Right ventricle myocardium superior (tissue), 1 donor: ENCODE results near the gene PTPN9. TPM values are rescaled to one million over a fixed set of nuclear protein-coding genes. Genes with fewer than 3 reads are reported as not detected.
A peak's percentile ranks its signal among the peaks of the same experiment; 100 is the strongest.
"Not testable (repeated sequence)": the region's sequence is repeated elsewhere in the genome, so short reads cannot be mapped to it uniquely, and the experiment has no call there.

Source experiments
- ATAC-seq: fragments of 200-7000 bp; cut with Tn5 transposase; one replicate; pipeline ENCODE4 v1.9.1; 2020; ENCODE audit warnings: mild to moderate bottlenecking; ENCODE audit not compliant: poor library complexity
- DNase-seq: peaks from one replicate; pipeline ENCODE4 v3.0.0-alpha.2; 2020
- intact Hi-C: fragments of 100-400 bp; cut with DNase I; formaldehyde crosslinking; loops from one replicate; pipeline ENCODE4 v1.11.2; 2022
- total RNA-seq: library from RNA; stranded (reverse); fragmentation: NEBNext Ultra II Directional; extraction: Animal tissue kit (Norgen Biotek cat#: 25700); gene quantifications from one replicate; pipeline ENCODE4 v1.2.1, GENCODE V29; 2021
- donor health status: DM: no; HTN: yes; CAD: no; lungs with severe emphysema.

Gene PTPN9
- total RNA-seq, 1 donor from 2014 or later = 7.2 TPM

- ATAC-seq, intact Hi-C loops, DNase-seq: not testable (repeated sequence)
Measured at GRCh38 chr15:75586422-75586821, 7.3 kb upstream of the PTPN9 start.

DNA sequence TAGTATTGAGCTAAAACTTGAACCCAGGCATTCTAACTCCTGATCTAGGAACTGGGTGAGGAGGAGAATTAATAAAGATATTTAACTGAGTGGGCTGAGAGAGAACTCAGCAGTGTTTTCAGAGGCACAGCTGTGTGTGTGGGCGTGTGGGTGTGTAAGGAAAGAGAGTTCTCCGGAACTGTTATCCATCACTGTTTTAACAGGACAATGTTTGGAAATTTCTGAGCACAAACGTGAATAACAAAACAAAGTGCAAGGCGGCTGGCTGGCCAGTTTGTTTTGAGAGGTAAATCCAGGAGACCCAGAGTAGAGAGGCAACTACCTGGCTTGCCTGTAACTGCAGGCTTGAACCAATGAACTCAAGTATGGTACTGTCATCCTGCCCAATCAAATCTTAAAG lies 5.0 kb upstream of the PTPN9 start:
- ATAC-seq = no peak
- intact Hi-C loops = no loop called here
- no peak for DNase-seq

DNA sequence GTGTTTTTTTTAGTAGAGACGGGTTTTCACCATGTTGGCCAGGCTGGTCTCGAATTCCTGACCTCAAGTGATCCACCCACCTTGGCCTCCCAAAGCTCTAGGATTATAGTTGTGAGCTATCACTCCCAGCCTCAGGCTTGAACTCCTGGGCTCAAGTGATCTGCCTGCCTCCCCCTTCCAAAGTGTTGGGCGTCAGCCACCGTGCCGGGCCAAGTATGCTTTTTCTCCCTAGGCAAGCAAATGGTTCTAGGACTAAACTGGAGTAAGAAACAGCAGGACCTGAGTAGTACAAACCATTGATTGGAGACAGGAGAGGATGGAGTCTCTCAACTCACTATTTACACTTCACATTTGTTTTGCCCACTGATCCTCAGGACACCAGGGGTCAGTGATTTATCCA lies 4.6 kb upstream of the PTPN9 start:
- intact Hi-C loops = no loop called here
- DNase-seq (peak; percentile 45), ATAC-seq (no peak)

- ATAC-seq, DNase-seq, intact Hi-C loops: not testable (repeated sequence)
Measured at GRCh38 chr15:75582943-75583342, 3.8 kb upstream of the PTPN9 start.

DNA sequence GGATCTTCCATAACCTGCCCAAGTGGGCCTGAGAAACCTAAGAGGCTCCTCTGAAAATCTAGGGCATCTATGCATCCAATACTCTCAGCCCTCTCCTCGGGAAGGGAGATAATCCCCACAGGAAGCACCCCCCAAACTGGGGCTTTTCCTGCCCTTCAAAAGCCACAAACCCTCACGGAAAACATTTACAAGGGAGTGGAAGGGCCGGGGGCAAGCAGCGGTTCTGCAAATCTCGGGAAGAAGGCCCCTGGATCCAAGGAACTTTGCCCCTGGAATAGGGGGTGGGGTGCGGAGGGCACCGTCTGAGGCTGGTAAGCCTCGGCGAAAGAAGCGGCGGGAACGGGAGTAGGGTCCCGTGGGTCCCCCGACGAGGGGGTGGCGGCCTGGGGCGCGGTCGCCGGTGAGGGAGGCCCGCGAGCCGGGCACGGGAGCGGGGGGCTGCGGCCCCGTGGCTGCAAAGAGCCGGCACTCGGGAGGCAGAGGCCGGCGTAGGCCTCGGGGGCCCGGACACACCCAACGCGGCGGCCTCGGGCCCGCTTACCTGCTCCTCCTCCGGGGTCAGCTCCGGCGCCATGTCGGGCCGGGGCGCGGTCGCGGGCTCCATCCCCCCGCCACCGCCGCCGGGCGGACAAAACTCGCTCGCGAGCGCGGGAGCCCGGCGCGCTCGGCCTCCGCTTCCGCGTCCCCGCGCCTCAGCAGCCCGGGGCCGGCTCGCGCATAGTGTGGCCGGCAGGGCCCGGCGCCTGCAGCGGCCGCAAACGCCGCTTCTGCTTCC lies 755 bp downstream of the PTPN9 start:
- intact Hi-C loops = loop anchor here (10.0 kb wide), 1 partner anchor 54 kb away; no protein-coding TSS in a partner anchor
- peak; percentile 58 for DNase-seq
- ATAC-seq = peak; percentile 72

DNA sequence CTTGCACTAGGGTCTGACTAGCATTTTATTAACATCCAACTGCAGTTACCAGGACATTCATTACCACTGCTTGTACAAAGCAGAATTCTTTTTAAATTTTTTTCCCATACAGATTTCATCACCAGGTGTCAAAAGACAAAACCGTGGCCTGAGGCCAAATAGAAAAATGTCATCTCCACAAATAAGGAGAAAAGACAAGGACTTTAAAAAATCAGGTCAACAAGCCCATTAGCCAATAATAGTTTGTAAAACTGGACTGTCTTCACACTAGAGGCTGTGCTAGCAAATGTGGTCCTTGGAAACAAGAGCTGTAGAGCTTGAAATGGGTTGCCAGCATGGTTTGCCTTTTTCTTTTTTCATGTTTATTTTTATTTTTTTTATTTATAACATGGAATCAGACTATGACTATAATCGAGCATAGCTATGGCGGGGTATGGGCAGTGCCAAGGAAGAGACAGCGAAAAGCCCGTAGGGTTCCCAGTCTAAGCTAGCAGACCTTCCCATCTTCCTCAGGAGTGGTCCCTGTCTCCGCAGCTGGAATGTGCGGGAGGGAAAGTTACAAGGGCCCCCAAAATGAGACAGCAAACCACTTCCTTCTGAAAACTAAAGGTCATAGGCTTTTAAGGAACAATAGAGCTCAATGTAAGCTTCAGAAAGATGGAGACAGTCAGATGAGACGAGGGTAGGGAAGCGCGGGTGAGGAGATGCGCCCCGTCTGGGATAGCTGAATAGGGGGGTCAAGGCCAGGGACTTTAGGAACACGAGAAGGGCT lies 1.5 kb downstream of the PTPN9 start:
- no peak for ATAC-seq
- no peak for DNase-seq

DNA sequence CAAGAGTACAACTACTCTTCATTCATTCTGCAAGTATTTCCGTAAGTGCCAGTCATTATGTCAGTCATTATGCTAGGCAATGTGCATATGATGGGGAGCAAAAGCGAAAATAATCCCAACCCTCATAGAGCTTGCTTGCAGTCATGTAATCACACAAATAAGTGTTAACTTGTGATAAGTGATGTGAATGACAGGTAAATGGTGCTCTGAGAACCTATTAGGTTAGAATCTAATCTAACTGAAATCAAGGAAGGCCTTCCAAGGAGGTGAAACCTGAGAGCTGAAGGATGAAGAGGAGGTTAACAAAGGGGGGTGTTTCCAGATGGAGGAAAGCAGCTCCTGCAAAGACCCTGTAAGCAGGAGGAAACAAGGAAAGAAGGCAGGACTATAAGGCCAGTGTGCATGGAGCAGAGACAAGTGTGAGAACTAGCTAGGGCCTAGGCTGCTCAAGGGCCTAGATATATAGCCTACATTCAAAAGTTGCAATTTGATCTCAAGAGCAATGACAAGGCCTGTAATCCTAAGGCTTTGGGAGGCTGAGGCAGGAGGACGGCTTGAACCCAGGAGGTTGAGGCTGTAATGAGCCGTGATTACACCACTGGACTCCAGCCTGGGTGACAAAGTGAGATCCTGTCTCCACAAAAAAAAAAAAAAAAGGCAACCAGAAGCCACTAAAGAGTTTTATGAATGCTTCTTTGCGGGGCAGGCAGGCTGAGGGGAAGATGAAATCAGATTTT lies 5.3 kb downstream of the PTPN9 start:
- intact Hi-C loops = loop anchor here (10.0 kb wide), 1 partner anchor 49 kb away; no protein-coding TSS in a partner anchor
- DNase-seq (no peak), ATAC-seq (no peak)

More for the DNA sequence above, 1.5 kb downstream of the PTPN9 start:
- intact Hi-C loops = loop anchor here (10.0 kb wide), 1 partner anchor 53 kb away; no protein-coding TSS in a partner anchor

DNA sequence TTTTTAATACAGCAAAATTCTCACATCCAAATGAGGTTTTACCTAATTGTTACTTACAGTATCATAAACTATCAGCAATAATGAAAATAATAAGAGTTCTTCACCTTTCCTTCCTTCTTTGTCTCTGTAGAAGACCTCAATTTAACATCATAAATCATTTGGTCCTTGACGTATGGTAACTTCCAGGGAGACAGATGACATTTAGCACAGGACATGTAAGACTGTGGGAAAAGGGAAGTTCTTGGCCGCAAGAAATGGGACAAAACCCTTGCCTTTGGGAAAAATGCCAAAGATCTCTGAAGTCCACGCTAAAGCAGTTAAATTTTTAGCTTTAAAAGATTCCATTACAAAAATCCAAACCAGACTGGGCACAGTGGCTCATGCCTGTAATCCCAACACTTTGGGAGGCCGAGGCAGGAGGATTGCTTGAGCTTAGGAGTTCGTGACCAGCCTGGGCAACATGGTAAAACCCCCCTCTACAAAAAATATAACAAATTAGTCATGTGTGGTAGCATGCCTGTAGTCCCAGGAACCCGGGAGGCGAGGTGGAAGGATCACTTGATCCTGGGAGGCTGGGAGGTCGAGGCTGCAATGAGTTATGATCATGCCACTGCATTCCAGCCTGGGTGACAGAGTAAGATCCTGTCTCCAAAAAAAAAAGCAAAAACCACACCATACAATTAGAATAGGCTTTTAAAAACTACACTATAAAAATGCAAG lies 8.8 kb downstream of the PTPN9 start:
- intact Hi-C loops = loop anchor here (10.0 kb wide), 1 partner anchor 45 kb away; no protein-coding TSS in a partner anchor
- no peak for DNase-seq
- peak; percentile 72 for ATAC-seq

GRCh38 chr15:75565062-75565970 lies 13.8 kb downstream of the PTPN9 start:
- ATAC-seq (no peak), DNase-seq (no peak)
- intact Hi-C loops = no loop called here

- no peak for ATAC-seq
Measured at GRCh38 chr15:75561888-75562287, 17.2 kb downstream of the PTPN9 start.

DNA sequence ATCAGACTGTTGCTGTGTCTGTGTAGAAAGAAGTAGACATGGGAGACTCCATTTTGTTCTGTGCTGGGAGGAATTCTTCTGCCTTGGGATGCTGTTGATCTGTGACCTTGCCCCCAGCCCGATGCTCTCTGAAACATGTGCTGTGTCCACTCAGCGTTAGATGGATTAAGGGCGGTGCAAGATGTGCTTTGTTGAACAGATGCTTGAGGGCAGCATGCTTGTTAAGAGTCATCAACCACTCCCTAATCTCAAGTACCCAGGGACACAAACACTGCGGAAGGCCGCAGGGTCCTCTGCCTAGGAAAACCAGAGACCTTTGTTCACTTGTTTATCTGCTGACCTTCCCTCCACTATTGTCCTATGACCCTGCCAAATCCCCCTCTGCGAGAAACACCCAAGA lies 19.8 kb downstream of the PTPN9 start:
- intact Hi-C loops, DNase-seq, ATAC-seq: not testable (repeated sequence)

More at GRCh38 chr15:75561888-75562287, 17.2 kb downstream of the PTPN9 start:
- intact Hi-C loops = no loop called here
- DNase-seq = no peak

GRCh38 chr15:75558955-75559354 lies 20.2 kb downstream of the PTPN9 start:
- intact Hi-C loops, ATAC-seq, DNase-seq: not testable (repeated sequence)

DNA sequence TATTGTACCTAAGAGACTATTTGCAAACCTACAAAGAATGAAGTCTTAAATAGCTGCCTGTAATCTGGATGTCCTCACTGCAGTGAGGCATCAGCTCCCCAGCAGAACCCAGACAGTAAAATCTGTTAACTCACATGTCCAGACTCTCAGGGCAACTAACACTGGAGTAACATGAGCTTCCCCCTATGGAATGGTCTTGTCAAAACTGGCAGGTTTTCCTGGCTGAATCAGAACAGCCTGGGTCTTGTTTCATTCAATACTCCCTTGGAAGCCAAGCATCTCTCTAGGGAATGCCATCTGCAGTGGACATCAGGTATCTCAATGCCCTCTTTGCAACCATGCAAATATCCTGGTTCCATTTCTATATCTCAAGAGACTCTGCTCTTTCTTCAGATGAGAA lies 24.4 kb downstream of the PTPN9 start:
- DNase-seq (no peak), ATAC-seq (peak; percentile 46)
- intact Hi-C loops = no loop called here

- intact Hi-C loops = no loop called here
- ATAC-seq = no peak
Measured at GRCh38 chr15:75553659-75554058, 25.5 kb downstream of the PTPN9 start.

DNA sequence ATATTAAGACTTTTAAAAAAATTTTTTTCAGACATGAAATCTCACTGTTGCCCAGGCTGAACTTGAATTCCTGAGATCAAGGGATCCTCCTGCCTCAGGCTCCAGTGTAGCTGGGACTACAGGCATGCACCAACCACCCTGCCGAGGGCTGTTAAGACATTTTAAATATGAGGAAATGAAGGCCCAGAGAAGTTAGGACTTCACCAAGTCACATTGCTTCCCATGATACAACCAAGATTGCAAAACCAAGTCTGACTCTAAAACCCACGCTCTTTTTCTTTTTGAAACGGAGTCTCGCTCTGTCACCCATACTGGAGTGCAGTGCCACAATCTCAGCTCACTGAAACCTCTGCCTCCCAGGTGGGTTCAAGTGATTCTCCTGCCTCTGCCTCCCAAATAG lies 28.0 kb downstream of the PTPN9 start:
- ATAC-seq = no peak
- DNase-seq = no peak
- intact Hi-C loops = no loop called here

More at GRCh38 chr15:75553659-75554058, 25.5 kb downstream of the PTPN9 start:
- DNase-seq = no peak

GRCh38 chr15:75545064-75545463 lies 34.1 kb downstream of the PTPN9 start:
- ATAC-seq = no peak
- intact Hi-C loops = no loop called here
- no peak for DNase-seq

GRCh38 chr15:75544359-75544758 lies 34.8 kb downstream of the PTPN9 start:
- DNase-seq (no peak), ATAC-seq (no peak)
- intact Hi-C loops = no loop called here
